H54 (cell line): ENCODE results near the gene DHPS.

ENCODE experiments used
- DNase-seq: peaks from one replicate; pipeline ENCODE4 v3.0.0; 2011; ENCODE audit warnings: low spot score, mixed read lengths; ENCODE audit not compliant: insufficient read length
- FAIRE-seq: peaks from 3 replicates; lab custom pipeline; 2011; peaks lifted over from hg19 to GRCh38; lab: Jason Lieb, UNC
- POLR2A ChIP-seq: IDR thresholded peaks from 2 replicates; pipeline ENCODE4 v1.6.1; 2011; ENCODE audit warnings: low read depth, mild to moderate bottlenecking, low read length

DHPS gene

GRCh38 chr19:12675399-12675798, 6.3 kb downstream of the DHPS start:
- DNase-seq = no peak
- TF ChIP-seq POLR2A = no peak
- FAIRE-seq = no peak

GRCh38 chr19:12672744-12673143, 8.9 kb downstream of the DHPS start:
- no peak for DNase-seq
- FAIRE-seq = no peak
- TF ChIP-seq POLR2A = no peak

- DNase-seq (no peak), FAIRE-seq (no peak)
- 0 out of 2 replicates have a peak, but pooled peaks have one; percentile 3 for TF ChIP-seq POLR2A
Observed at GRCh38 chr19:12670159-12670928, 11.3 kb downstream of the DHPS start.

GRCh38 chr19:12669270-12670158, 12.2 kb downstream of the DHPS start:
- FAIRE-seq (no peak), DNase-seq (peak; percentile 63)
- TF ChIP-seq POLR2A = peak; percentile 56

GRCh38 chr19:12668932-12669269, 12.8 kb downstream of the DHPS start:
- no peak for FAIRE-seq
- DNase-seq = no peak
- no peak for TF ChIP-seq POLR2A

- DNase-seq (no peak), FAIRE-seq (no peak)
- TF ChIP-seq POLR2A = no peak
Observed at GRCh38 chr19:12668346-12668745, 13.3 kb downstream of the DHPS start.

GRCh38 chr19:12667731-12668302, 13.9 kb downstream of the DHPS start:
- TF ChIP-seq POLR2A = no peak
- DNase-seq (no peak), FAIRE-seq (no peak)

- peak; percentile 40; the same call in 1 of the 2 replicates for TF ChIP-seq POLR2A
- DNase-seq (peak; percentile 93), FAIRE-seq (no peak)
Observed at GRCh38 chr19:12666265-12667048, 15.2 kb downstream of the DHPS start, which contains the start of the genes MAN2B1 and WDR83. Gene MAN2B1, minus strand, starts transcription at chr19:12666742. Its CDS starts 41 bp downstream, at chr19:12666701. Gene WDR83, plus strand, starts transcription at chr19:12666807. Its CDS starts 2,984 bp downstream, at chr19:12669791.

- TF ChIP-seq POLR2A = no peak
- no peak for FAIRE-seq
- DNase-seq = no peak
Observed at GRCh38 chr19:12665671-12666264, 15.9 kb downstream of the DHPS start.

GRCh38 chr19:12665281-12665573, 16.5 kb downstream of the DHPS start:
- no peak for TF ChIP-seq POLR2A
- DNase-seq (no peak), FAIRE-seq (no peak)

- DNase-seq (peak; percentile 38), FAIRE-seq (no peak)
- no peak for TF ChIP-seq POLR2A
Observed at GRCh38 chr19:12664406-12665280, 17.0 kb downstream of the DHPS start.

GRCh38 chr19:12660980-12661379, 20.7 kb downstream of the DHPS start:
- TF ChIP-seq POLR2A = no peak
- FAIRE-seq = no peak

GRCh38 chr19:12657966-12658365, 23.7 kb downstream of the DHPS start:
- no peak for FAIRE-seq
- DNase-seq = no peak
- no peak for TF ChIP-seq POLR2A

More at GRCh38 chr19:12660980-12661379, 20.7 kb downstream of the DHPS start:
- DNase-seq = no peak
